GM12891 (cell line): ENCODE data around the gene CRK.

Source experiments
- DNase-seq: peaks from one replicate; pipeline ENCODE4 v3.0.0; 2011; ENCODE audit warnings: low spot score; ENCODE audit not compliant: insufficient read length
- FAIRE-seq: peaks from 2 replicates; lab custom pipeline; 2011; peaks lifted over from hg19 to GRCh38; lab: Jason Lieb, UNC
- PAX5 ChIP-seq: IDR thresholded peaks from 2 replicates; pipeline ENCODE4 v1.6.1; 2011; ENCODE audit warnings: low read length, moderate library complexity, mild to moderate bottlenecking; ENCODE audit not compliant: insufficient read depth, severe bottlenecking
- POLR2A ChIP-seq: IDR thresholded peaks from 2 replicates; pipeline ENCODE4 v1.6.1; 2011; ENCODE audit warnings: low read depth, low read length, control low read depth
- POLR2AphosphoS5 ChIP-seq: IDR thresholded peaks from 2 replicates; pipeline ENCODE4 v1.6.1; 2011; ENCODE audit warnings: low read depth, low read length, control low read depth
- POU2F2 ChIP-seq: IDR thresholded peaks from 2 replicates; pipeline ENCODE4 v1.6.1; 2011; ENCODE audit warnings: low read depth, mild to moderate bottlenecking, control low read depth, low read length, moderate library complexity
- SPI1 ChIP-seq: IDR thresholded peaks from 2 replicates; pipeline ENCODE4 v1.6.1; 2011; ENCODE audit warnings: low read depth, low read length, control low read depth
- TAF1 ChIP-seq: IDR thresholded peaks from 2 replicates; pipeline ENCODE4 v1.6.1; 2011; ENCODE audit warnings: low read depth, low read length, control low read depth

Gene CRK

DNA sequence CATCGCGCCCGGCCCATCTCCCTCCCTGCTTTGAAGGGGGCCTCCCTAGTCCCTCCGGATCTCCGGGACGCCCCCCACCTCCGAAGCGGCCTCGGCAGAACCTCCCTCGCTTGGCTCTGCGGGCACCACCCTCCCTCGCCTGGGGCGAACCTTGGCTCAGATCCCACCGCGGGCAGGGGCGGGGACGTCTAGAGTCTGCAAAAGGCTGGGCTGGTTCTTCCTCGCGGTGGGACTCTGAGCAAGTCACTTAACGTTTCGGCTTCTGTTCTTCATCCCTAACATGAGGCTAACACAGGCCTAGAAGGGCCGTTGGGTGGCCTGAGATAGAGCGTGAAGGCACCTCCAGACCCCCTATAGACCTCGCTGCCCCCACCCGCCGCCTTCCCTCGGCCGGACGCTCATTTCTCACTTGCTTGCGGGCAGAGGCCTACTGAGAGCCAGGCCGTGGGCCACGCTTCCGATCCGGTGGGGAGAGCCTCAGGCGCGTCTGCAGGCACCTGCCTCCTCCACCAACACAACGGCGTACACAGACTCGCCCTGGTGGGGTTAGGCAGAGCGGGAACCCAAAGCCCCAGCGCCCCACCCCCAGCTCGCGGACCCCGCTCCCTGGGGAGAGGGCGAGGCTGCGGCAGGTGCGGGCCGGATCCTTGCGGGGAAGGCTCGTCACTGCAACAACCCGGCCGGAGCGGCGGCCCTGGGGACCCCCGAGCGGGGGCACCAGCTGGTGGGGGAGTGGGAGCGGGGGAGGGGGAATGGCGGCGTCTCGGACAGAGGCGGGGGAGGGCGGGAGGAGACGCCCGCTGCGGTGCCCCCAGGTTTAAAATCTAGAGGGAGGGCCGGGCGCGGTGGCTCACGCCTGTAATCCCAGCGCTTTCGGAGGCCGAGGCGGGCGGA lies 31.0 kb upstream of the CRK start:
- TF ChIP-seq POU2F2, result no peak
- TF ChIP-seq PAX5, result no peak
- TF ChIP-seq POLR2AphosphoS5, result 0 out of 2 replicates have a peak, but pooled peaks have one; percentile 5
- TF ChIP-seq SPI1, result no peak
- no peak for TF ChIP-seq TAF1
- peak; percentile 69 for DNase-seq
- FAIRE-seq, result peak; percentile 95

GRCh38 chr17:1485423-1486376 lies 29.7 kb upstream of the CRK start:
- FAIRE-seq (peak; percentile 59), DNase-seq (peak; percentile 75)
- TF ChIP-seq PAX5, result no peak
- 0 out of 2 replicates have a peak, but pooled peaks have one; percentile 37 for TF ChIP-seq TAF1
- no peak for TF ChIP-seq POLR2AphosphoS5
- no peak for TF ChIP-seq SPI1
- 0 out of 2 replicates have a peak, but pooled peaks have one; percentile 21 for TF ChIP-seq POLR2A
- no peak for TF ChIP-seq POU2F2

- 0 out of 2 replicates have a peak, but pooled peaks have one; percentile 29 for TF ChIP-seq TAF1
- TF ChIP-seq SPI1, result no peak
- TF ChIP-seq POLR2AphosphoS5, result no peak
- TF ChIP-seq PAX5, result no peak
- TF ChIP-seq POLR2A, result no peak
- TF ChIP-seq POU2F2, result no peak
- peak; percentile 94 for FAIRE-seq
- peak; percentile 75 for DNase-seq
Observed at GRCh38 chr17:1484676-1485422, 28.8 kb upstream of the CRK start.

DNA sequence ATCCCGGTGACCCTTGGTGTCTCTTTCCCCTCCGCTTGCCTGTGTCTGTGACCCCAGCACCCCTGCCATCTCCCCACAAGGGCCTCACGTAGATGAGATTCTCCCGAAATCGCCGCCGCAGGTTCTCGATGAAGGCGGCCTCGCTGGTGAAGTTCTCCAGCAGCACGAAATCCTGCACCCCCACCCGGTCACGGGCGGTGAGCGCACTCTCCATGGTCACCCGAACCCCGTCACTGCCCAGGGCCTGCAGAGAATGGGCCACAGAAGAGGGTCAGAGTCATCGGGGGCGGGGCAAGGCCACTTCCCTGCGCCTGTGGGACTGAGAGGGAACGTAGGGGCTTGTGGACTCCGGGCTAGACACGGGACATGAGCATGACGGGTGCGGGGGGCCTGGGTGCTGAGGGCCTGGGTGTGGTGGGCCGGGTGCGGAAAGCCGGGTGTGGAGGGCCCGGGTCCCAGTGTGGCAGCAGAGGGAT lies 28.1 kb upstream of the CRK start:
- no peak for TF ChIP-seq PAX5
- FAIRE-seq, result peak; percentile 38
- no peak for DNase-seq

- DNase-seq (no peak), FAIRE-seq (no peak)
- TF ChIP-seq PAX5 (no peak), TAF1 (no peak), SPI1 (no peak), POLR2AphosphoS5 (no peak), POLR2A (no peak), POU2F2 (no peak)
Observed at GRCh38 chr17:1482680-1483079, 26.6 kb upstream of the CRK start.

DNA sequence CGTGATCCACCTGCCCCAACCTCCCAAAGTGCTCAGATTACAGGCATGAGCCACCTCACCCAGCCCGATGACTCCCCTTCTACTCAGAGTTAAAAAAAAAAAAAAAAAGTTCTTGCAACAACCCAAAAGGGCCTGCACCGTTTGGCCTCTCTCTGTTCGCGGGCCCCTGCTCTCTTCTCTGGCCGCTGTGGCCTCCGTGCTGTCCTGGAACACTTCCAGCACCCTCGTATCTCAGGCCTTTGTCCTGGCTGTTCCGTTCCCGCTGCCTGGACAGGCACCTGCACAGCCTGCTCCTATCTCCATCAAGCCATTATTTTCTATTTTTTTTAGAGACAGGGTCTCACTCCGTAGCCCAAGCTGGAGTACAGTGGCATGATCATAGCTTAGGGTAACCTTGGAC lies 25.7 kb upstream of the CRK start:
- FAIRE-seq (no peak), DNase-seq (no peak)
- TF ChIP-seq POLR2A, result no peak
- no peak for TF ChIP-seq POU2F2
- no peak for TF ChIP-seq SPI1
- TF ChIP-seq POLR2AphosphoS5, result no peak
- TF ChIP-seq TAF1, result no peak
- no peak for TF ChIP-seq PAX5

DNA sequence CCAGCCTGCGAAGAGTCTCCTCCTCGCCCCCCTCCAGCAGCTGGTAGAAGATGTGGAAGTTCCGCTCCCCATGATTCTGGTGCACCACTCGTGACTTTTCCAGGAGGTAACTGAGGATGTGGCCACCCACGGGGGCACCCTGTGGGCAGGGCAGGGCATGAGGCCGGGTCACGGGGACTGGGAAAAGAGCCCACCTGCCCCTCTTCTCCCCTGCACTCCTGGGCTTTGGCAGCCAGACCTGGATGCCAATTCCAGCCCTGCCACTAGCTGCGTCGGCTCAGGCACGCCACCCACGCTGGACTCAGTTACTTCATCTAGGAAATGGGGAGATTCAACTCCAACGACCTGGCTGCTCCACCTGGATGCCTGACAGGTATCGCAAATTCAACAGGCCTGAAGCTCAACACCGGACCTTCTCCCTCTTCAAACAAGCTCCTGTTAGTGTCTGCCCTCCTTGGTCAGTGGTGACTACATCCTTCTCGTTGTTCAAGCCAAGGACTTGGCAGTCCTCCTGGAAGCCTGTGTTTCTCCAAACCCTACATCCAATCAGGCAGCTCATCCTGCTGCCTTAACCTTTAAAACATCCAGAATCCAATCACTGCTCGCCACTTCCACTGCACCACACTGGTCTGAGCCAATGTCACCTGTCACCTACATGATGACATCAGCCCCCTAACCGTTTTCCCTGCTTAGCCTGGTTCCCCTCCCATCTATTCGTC lies 24.9 kb upstream of the CRK start:
- DNase-seq (no peak), FAIRE-seq (peak; percentile 13)
- TF ChIP-seq SPI1, result no peak

DNA sequence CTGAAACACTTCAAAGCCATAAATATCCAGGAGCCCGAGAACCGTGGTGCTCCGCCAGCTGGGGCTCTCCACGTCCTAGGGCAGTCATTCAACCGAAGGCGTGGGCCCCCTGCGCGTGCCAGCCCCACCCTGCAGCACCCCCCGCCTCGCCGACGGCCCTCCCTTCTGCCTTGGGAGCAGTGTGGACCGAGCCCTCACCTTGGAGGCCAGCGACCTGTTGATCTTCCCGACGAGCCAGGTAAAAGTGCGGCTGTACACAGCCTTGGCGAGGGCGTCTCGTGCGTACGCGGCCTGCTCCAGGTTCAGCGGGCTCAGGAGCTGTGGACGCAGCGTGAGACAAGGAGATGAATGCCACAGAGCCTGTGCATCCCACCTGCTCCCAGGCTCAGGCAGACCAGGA lies 22.4 kb upstream of the CRK start:
- TF ChIP-seq POLR2AphosphoS5 (no peak), SPI1 (no peak), PAX5 (no peak), TAF1 (no peak), POU2F2 (no peak), POLR2A (no peak)
- no peak for DNase-seq
- no peak for FAIRE-seq
